ENCODE results near the gene ESRRB.

GRCh38 chr14:76373456-76373855 is 2.5 kb upstream of the ESRRB start:
- TF ChIP-seq EP300 (IDR thresholded peaks at IDR 0.05) (no peak), CTCF (IDR thresholded peaks at IDR 0.05) (no peak), POLR2A (IDR thresholded peaks at IDR 0.05) (no peak)

Measured in stomach (tissue), 4 donors.